Endothelial cell (in vitro differentiated cells): ENCODE results near the gene CHSY3. TPM values are rescaled to one million over a fixed set of nuclear protein-coding genes. Genes with fewer than 3 reads are reported as not detected.

Experiments
- DNase-seq: peaks from one replicate; pipeline ENCODE4 v3.0.0; 2021; ENCODE audit warnings: low spot score
- H3K27ac Mint-ChIP-seq: one replicate; pipeline ENCODE4 v1.8.0; 2021; ENCODE audit warnings: mixed read lengths, inconsistent platforms; ENCODE audit not compliant: unreplicated experiment
- H3K27me3 Mint-ChIP-seq: one replicate; pipeline ENCODE4 v1.8.0; 2021; ENCODE audit warnings: mild to moderate bottlenecking, moderate library complexity, mixed read lengths, inconsistent platforms; ENCODE audit not compliant: unreplicated experiment
- H3K36me3 Mint-ChIP-seq: one replicate; pipeline ENCODE4 v1.8.0; 2021; ENCODE audit warnings: mild to moderate bottlenecking, low read depth, mixed read lengths, inconsistent platforms; ENCODE audit not compliant: unreplicated experiment
- H3K4me1 Mint-ChIP-seq: one replicate; pipeline ENCODE4 v1.8.0; 2021; ENCODE audit warnings: mild to moderate bottlenecking, mixed read lengths, inconsistent platforms; ENCODE audit not compliant: unreplicated experiment
- H3K4me3 Mint-ChIP-seq: one replicate; pipeline ENCODE4 v1.8.0; 2021; ENCODE audit warnings: mild to moderate bottlenecking, mixed read lengths, inconsistent platforms; ENCODE audit not compliant: unreplicated experiment
- H3K9me3 Mint-ChIP-seq: one replicate; pipeline ENCODE4 v1.8.0; 2021; ENCODE audit warnings: mixed read lengths, inconsistent platforms; ENCODE audit not compliant: unreplicated experiment
- CTCF ChIP-seq: fragments of 200-600 bp; sonication (generic); IDR thresholded peaks from one replicate; pipeline ENCODE4 v1.5.0; 2021; ENCODE audit warnings: antibody characterized with exemption; ENCODE audit not compliant: unreplicated experiment
- total RNA-seq: library from RNA; stranded (reverse); fragmentation: NEBNext Ultra II Directional; extraction: Animal tissue kit (Norgen Biotek cat#: 25700); gene quantifications from one replicate; pipeline ENCODE4 v1.2.1, GENCODE V29; 2021; ENCODE audit not compliant: unreplicated experiment

Gene CHSY3
- total RNA-seq, 1 donor from 2014 or later: 21.2 TPM

- H3K4me3 Mint-ChIP-seq: no peak overlapping the region
- H3K4me1 Mint-ChIP-seq: no peaks in the 10 kb centered on the region
- H3K27me3 Mint-ChIP-seq: no peaks in the 10 kb centered on the region
- TF ChIP-seq CTCF: no peak
- H3K27ac Mint-ChIP-seq: no peak overlapping the region
- no peak for DNase-seq
- H3K9me3 Mint-ChIP-seq: no peaks in the 10 kb centered on the region
- peaks cover 5% of the 10 kb centered on the region for H3K36me3 Mint-ChIP-seq
Measured at GRCh38 chr5:130064484-130064883, 160.2 kb downstream of the CHSY3 start.

GRCh38 chr5:130065617-130066016 is 161.4 kb downstream of the CHSY3 start:
- no peak for DNase-seq
- Mint-ChIP-seq H3K36me3 (no peaks in the 10 kb centered on the region), H3K4me3 (no peak overlapping the region), H3K27ac (no peak overlapping the region), H3K27me3 (no peaks in the 10 kb centered on the region), H3K4me1 (no peaks in the 10 kb centered on the region), H3K9me3 (no peaks in the 10 kb centered on the region)
- TF ChIP-seq CTCF: no peak

DNA sequence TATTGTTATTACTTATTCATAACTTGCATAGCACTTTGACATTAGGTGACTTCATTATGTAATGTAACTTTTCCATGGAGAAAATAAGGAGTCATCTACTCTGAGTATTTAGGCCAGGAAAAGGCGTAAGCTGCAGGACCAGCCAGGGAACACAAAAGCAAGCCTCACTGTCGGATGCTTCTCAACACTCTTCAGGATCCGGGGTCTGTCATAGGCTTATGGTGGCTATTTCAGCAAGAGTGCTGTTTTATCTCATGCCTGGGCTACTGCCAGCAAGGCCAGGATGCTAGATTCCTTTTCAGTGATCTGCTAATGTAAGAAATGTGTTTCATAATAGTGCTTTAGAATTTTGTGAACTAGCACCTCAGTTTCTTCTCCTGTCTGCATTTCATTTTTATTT is 162.4 kb downstream of the CHSY3 start:
- no peak overlapping the region for H3K27ac Mint-ChIP-seq
- no peak overlapping the region for H3K4me3 Mint-ChIP-seq
- no peaks in the 10 kb centered on the region for H3K9me3 Mint-ChIP-seq
- TF ChIP-seq CTCF: no peak
- H3K27me3 Mint-ChIP-seq: no peaks in the 10 kb centered on the region
- no peak for DNase-seq
- H3K4me1 Mint-ChIP-seq: no peaks in the 10 kb centered on the region
- H3K36me3 Mint-ChIP-seq: no peaks in the 10 kb centered on the region

- Mint-ChIP-seq H3K9me3 (no peaks in the 10 kb centered on the region), H3K27ac (no peak overlapping the region), H3K36me3 (no peaks in the 10 kb centered on the region), H3K4me3 (no peak overlapping the region), H3K4me1 (no peaks in the 10 kb centered on the region), H3K27me3 (no peaks in the 10 kb centered on the region)
- no peak for DNase-seq
- TF ChIP-seq CTCF: no peak
Measured at GRCh38 chr5:130067364-130067763, 163.1 kb downstream of the CHSY3 start.

GRCh38 chr5:130068101-130068500 is 163.8 kb downstream of the CHSY3 start:
- Mint-ChIP-seq H3K4me1 (no peaks in the 10 kb centered on the region), H3K27ac (no peak overlapping the region), H3K27me3 (no peaks in the 10 kb centered on the region), H3K4me3 (no peak overlapping the region), H3K36me3 (no peaks in the 10 kb centered on the region), H3K9me3 (no peaks in the 10 kb centered on the region)
- no peak for DNase-seq
- no peak for TF ChIP-seq CTCF
